HL-60 (cell line): ENCODE measurements around the gene RPL13A.

Source experiments
- GABPA ChIP-seq: IDR thresholded peaks from 2 replicates; pipeline ENCODE4 v1.6.1; 2012; ENCODE audit warnings: low read depth
- POLR2AphosphoS5 ChIP-seq: IDR thresholded peaks from 2 replicates; pipeline ENCODE4 v1.6.1; 2012; ENCODE audit warnings: low read depth
- SPI1 ChIP-seq: IDR thresholded peaks from 2 replicates; pipeline ENCODE4 v1.6.1; 2012; ENCODE audit warnings: low read depth, mild to moderate bottlenecking, borderline replicate concordance
- TF ChIP-seq, protein P1 (sequence below): IDR thresholded peaks from one replicate; pipeline ENCODE4 v1.5.1; 2011; ENCODE audit warnings: low read length, control low read depth, inconsistent platforms; ENCODE audit not compliant: insufficient read depth
- TF ChIP-seq, protein P2 (sequence below): IDR thresholded peaks from 2 replicates; pipeline ENCODE4 v1.6.1; 2012; ENCODE audit warnings: low read depth; ENCODE audit not compliant: insufficient replicate concordance

DNA sequence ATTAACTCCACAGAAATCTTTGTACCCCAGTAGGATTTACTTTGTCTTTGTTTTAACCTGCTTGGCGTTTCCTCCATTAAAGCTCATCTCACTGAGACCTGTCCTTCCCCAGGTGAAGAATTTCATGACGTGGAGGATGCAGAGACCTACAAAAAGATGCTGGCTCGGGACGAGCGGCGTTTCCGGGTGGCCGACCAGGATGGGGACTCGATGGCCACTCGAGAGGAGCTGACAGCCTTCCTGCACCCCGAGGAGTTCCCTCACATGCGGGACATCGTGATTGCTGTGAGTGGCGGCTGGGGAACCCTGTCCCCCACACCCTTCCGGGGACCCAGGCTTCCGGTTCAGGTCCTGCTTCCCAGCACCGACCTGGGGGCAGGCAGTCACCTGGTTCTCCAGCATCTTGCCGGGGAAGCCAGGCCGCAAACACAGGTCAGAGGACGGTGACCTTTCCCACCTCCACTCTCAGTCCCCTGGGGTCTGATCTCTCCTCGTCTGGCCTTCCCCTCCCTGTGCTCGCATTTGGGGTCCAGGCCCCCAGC, 49.6 kb downstream of the RPL13A start:
- TF ChIP-seq, protein P1, sequence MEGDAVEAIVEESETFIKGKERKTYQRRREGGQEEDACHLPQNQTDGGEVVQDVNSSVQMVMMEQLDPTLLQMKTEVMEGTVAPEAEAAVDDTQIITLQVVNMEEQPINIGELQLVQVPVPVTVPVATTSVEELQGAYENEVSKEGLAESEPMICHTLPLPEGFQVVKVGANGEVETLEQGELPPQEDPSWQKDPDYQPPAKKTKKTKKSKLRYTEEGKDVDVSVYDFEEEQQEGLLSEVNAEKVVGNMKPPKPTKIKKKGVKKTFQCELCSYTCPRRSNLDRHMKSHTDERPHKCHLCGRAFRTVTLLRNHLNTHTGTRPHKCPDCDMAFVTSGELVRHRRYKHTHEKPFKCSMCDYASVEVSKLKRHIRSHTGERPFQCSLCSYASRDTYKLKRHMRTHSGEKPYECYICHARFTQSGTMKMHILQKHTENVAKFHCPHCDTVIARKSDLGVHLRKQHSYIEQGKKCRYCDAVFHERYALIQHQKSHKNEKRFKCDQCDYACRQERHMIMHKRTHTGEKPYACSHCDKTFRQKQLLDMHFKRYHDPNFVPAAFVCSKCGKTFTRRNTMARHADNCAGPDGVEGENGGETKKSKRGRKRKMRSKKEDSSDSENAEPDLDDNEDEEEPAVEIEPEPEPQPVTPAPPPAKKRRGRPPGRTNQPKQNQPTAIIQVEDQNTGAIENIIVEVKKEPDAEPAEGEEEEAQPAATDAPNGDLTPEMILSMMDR = no peak
- TF ChIP-seq, protein P2, sequence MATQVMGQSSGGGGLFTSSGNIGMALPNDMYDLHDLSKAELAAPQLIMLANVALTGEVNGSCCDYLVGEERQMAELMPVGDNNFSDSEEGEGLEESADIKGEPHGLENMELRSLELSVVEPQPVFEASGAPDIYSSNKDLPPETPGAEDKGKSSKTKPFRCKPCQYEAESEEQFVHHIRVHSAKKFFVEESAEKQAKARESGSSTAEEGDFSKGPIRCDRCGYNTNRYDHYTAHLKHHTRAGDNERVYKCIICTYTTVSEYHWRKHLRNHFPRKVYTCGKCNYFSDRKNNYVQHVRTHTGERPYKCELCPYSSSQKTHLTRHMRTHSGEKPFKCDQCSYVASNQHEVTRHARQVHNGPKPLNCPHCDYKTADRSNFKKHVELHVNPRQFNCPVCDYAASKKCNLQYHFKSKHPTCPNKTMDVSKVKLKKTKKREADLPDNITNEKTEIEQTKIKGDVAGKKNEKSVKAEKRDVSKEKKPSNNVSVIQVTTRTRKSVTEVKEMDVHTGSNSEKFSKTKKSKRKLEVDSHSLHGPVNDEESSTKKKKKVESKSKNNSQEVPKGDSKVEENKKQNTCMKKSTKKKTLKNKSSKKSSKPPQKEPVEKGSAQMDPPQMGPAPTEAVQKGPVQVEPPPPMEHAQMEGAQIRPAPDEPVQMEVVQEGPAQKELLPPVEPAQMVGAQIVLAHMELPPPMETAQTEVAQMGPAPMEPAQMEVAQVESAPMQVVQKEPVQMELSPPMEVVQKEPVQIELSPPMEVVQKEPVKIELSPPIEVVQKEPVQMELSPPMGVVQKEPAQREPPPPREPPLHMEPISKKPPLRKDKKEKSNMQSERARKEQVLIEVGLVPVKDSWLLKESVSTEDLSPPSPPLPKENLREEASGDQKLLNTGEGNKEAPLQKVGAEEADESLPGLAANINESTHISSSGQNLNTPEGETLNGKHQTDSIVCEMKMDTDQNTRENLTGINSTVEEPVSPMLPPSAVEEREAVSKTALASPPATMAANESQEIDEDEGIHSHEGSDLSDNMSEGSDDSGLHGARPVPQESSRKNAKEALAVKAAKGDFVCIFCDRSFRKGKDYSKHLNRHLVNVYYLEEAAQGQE = no peak
- TF ChIP-seq POLR2AphosphoS5 (no peak), GABPA (no peak), SPI1 (no peak)
